Left lung (tissue), 10 donors: ENCODE results near the gene CNTN5. TPM values are rescaled to one million over a fixed set of nuclear protein-coding genes. Genes with fewer than 3 reads are reported as not detected.
"Not testable (repeated sequence)": the region's sequence is repeated elsewhere in the genome, so short reads cannot be mapped to it uniquely, and the experiment has no call there.

ENCODE experiments used
- ATAC-seq: fragments of 200-7000 bp; cut with Tn5 transposase; one replicate; pipeline ENCODE4 v1.9.1; 2020; ENCODE audit warnings: moderate library complexity
- DNase-seq, 4 donors: peaks; one replicate each; pipeline ENCODE4 v3.0.0-alpha.2; 2013 to 2020
- H3K27ac ChIP-seq, 2 donors: fragments of 200-600 bp; sonication (generic) in 1 of 2; one replicate each; pipeline versions ENCODE4 v1.5.0 to v1.8.0; 2020 to 2021
- H3K27me3 ChIP-seq, 2 donors: fragments of 200-600 bp; sonication (generic) in 1 of 2; one replicate each; pipeline versions ENCODE4 v1.5.0 to v1.8.0; 2020 to 2021
- H3K36me3 ChIP-seq, 2 donors: fragments of 200-600 bp; sonication (generic) in 1 of 2; one replicate each; pipeline versions ENCODE4 v1.5.0 to v1.8.0; 2020 to 2021
- H3K4me1 ChIP-seq, 2 donors: fragments of 200-600 bp; one replicate each; pipeline ENCODE4 v1.8.0; 2021
- H3K4me3 ChIP-seq, 2 donors: fragments of 200-600 bp; sonication (generic) in 1 of 2; one replicate each; pipeline versions ENCODE4 v1.5.0 to v1.8.0; 2020 to 2021; ENCODE audit warnings: mild to moderate bottlenecking in 1 of 2
- H3K9me3 ChIP-seq, 2 donors: fragments of 200-600 bp; sonication (generic) in 1 of 2; one replicate each; pipeline versions ENCODE4 v1.5.0 to v1.8.0; 2020 to 2021
- CTCF ChIP-seq, 2 donors: fragments of 200-600 bp; sonication (generic) in 1 of 2; IDR thresholded peaks; one replicate each; pipeline versions ENCODE4 v1.5.0 to v1.8.0; 2021; ENCODE audit warnings: antibody characterized with exemption in 2 of 2
- intact Hi-C, 2 donors: fragments of 100-400 bp; cut with DNase I; formaldehyde crosslinking; loops; one replicate each; pipeline versions ENCODE4 v1.11.2 to v1.14.2; 2022
- polyA plus RNA-seq, 6 donors: library from polyadenylated mRNA; unstranded; fragments of 120-200 nt; gene quantifications; one replicate each; pipeline ENCODE4 v1.2.1, GENCODE V29; 2013; ENCODE audit not compliant: insufficient read length in 6 of 6
- total RNA-seq, 2 donors: library from RNA; stranded (reverse); fragmentation: NEBNext Ultra II Directional; extraction: Animal tissue kit (Norgen Biotek cat#: 25700); gene quantifications; one replicate each; pipeline ENCODE4 v1.2.1, GENCODE V29; 2021
- donor health status: DM: no; HTN: yes; CAD: no.
- donor health status: DM: no; HTN: no; CAD: no.

The CNTN5 gene
- total and polyA plus RNA-seq, 8 donors = 0.08 to 0.34 (median 0.24) TPM; not detected in 1

GRCh38 chr11:99271527-99271926, 250.8 kb downstream of the CNTN5 start:
- intact Hi-C loops = no loop called here
- no peak overlapping the region for H3K27ac ChIP-seq
- no peaks in the 10 kb centered on the region for H3K4me1 ChIP-seq
- TF ChIP-seq CTCF (IDR thresholded peaks at IDR 0.05) = no peak
- H3K4me3 ChIP-seq = no peak overlapping the region
- no peak for DNase-seq
- H3K27me3 ChIP-seq = no peaks in the 10 kb centered on the region
- ATAC-seq = no peak
- no peaks in the 10 kb centered on the region for H3K9me3 ChIP-seq
- no peaks in the 10 kb centered on the region for H3K36me3 ChIP-seq

- TF ChIP-seq CTCF (IDR thresholded peaks at IDR 0.05) = no peak
- H3K27me3 ChIP-seq = no peaks in the 10 kb centered on the region
- intact Hi-C loops = no loop called here
These were observed 254.8 kb downstream of the CNTN5 start for GRCh38 chr11:99275521-99275920.

GRCh38 chr11:99277281-99277680, 256.5 kb downstream of the CNTN5 start:
- Histone ChIP-seq H3K4me1 (no peaks in the 10 kb centered on the region), H3K9me3 (no peaks in the 10 kb centered on the region), H3K27me3 (no peaks in the 10 kb centered on the region), H3K4me3 (no peak overlapping the region), H3K27ac (no peak overlapping the region), H3K36me3 (no peaks in the 10 kb centered on the region)
- no peak for DNase-seq
- no peak for TF ChIP-seq CTCF (IDR thresholded peaks at IDR 0.05)
- ATAC-seq = no peak
- intact Hi-C loops = no loop called here

More at GRCh38 chr11:99275521-99275920, 254.8 kb downstream of the CNTN5 start:
- Histone ChIP-seq H3K4me1 (no peaks in the 10 kb centered on the region), H3K4me3 (no peak overlapping the region), H3K36me3 (no peaks in the 10 kb centered on the region), H3K9me3 (no peaks in the 10 kb centered on the region), H3K27ac (no peak overlapping the region)
- ATAC-seq (no peak), DNase-seq (no peak)

GRCh38 chr11:99279266-99279665, 258.5 kb downstream of the CNTN5 start:
- DNase-seq (no peak), ATAC-seq (no peak)
- Histone ChIP-seq H3K4me1 (no peaks in the 10 kb centered on the region), H3K27me3 (no peaks in the 10 kb centered on the region), H3K27ac (no peak overlapping the region), H3K36me3 (no peaks in the 10 kb centered on the region), H3K9me3 (no peaks in the 10 kb centered on the region), H3K4me3 (no peak overlapping the region)
- intact Hi-C loops = no loop called here
- no peak for TF ChIP-seq CTCF (IDR thresholded peaks at IDR 0.05)

- Histone ChIP-seq H3K4me3 (no peak overlapping the region), H3K4me1 (no peaks in the 10 kb centered on the region), H3K36me3 (no peaks in the 10 kb centered on the region), H3K27me3 (no peaks in the 10 kb centered on the region), H3K9me3 (no peaks in the 10 kb centered on the region), H3K27ac (no peak overlapping the region)
- DNase-seq (no peak), ATAC-seq (no peak)
- no peak for TF ChIP-seq CTCF (IDR thresholded peaks at IDR 0.05)
- intact Hi-C loops = no loop called here
These were observed 260.6 kb downstream of the CNTN5 start for GRCh38 chr11:99281331-99281730.

GRCh38 chr11:99297925-99298324, 277.2 kb downstream of the CNTN5 start:
- intact Hi-C loops = not testable (repeated sequence)

More at GRCh38 chr11:99297925-99298324, 277.2 kb downstream of the CNTN5 start:
- not testable (repeated sequence) for H3K4me1 ChIP-seq, H3K36me3 ChIP-seq, H3K4me3 ChIP-seq, ATAC-seq, H3K27me3 ChIP-seq, DNase-seq, H3K27ac ChIP-seq
- peaks cover 0 to 38% of the 10 kb centered on the region in 2 donors for H3K9me3 ChIP-seq
